Stimulated activated CD8-positive, alpha-beta memory T cell treated with anti-CD3 and anti-CD28 coated beads, Interleukin-12 subunit alpha, Interleukin-12 subunit beta, amount 100 ng/mL, for 1 hour (primary cell): ENCODE measurements around the gene CD48.
"Not testable (repeated sequence)": the region's sequence is repeated elsewhere in the genome, so short reads cannot be mapped to it uniquely, and the experiment has no call there.

Source experiments
- DNase-seq: peaks from one replicate; pipeline ENCODE4 v3.0.0-alpha.2; 2020; ENCODE audit warnings: low read depth

Gene CD48

DNA sequence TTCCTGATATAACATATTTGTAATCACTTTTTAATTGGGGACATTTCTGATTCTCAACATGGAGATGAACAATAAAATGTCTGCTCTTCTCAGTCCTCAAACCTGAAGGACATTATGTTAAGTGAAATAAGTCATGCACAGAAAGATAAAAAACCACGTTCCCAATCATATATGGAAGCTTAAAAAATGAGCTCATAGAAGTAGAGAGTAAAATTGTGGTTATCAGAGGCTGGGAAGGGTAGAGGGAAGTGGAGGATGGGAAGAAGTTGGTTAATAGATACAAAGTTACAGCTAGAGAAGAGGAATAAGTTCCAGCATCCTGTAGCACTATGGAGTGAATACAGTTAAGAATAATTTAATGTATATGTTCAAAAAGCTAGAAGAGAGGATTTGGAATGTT, 1.5 kb upstream of the CD48 start:
- DNase-seq, result no peak

DNA sequence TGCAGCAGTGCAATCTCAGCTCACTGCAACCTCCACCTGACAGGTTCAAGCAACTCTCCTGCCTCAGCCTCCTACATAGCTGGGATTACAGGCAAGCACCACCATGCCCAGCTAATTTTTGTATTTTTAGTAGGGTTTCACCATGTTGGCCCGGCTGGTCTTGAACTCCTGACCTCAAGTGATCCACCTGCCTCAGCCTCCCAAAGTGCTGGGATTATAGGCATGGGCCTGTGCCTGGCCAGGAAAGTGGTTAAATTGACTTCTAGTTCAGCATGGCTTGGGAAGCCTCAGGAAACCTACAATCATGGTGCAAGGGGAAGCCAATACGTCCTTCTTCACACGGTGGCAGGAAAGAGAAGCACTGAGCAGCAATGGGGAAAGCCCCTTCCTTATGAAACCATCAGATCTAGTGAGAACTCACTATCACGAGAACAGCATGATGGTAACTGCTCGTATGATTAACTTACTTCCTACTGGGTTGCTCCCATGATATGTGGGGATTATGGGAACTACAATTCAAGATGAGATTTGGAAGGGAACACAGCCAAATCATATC, 981 bp upstream of the CD48 start:
- DNase-seq, result peak; percentile 25

DNA sequence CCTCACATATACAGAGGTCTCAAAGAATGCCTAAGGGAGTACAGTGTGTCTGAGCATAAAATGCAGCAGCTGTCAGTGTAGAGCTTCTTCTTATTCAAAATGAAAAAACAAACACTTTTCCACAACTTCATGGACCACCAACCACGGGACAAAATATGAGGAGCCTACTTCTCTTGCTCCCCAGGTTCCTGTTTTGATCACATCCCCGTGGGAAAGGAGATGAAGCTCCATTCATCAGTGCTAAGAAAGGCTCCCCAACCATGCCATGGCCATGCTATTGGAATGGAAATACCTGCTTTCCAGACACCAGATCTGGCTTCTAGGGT, 383 bp downstream of the CD48 start:
- DNase-seq, result no peak

DNA sequence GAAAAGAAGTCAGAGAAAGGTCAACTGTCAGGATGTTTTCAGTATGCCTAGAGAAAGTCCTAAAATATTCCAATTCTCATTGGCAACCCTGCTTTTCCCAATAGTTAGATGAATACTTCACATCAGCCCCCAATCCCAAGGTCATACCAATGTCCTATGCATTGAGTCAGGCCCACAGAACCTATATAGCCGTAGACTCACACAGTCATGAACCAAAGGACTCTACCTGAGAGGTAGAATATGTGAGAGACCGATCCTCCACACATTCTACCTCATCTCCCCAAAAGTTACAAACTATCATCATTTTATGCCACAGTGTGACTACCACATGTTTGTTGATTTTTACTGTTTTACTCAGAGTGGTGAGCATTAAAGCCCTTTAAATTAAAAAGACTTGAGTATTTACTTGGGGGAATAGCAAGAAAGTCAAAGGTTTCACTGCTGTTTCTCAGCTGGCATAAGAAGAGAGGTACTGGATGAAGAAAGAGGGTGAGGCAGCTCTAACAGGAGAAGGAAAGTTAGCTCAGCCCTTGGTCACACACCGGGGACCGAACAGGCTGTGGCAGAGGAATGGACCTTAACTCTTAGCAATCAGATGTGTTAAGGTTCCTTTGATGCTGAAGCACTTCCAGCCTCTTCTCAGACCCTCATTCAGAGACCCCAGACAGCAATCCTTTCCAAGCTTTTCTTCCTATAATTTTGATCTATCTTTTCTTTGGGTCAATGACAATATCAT, 937 bp downstream of the CD48 start:
- no peak for DNase-seq

DNA sequence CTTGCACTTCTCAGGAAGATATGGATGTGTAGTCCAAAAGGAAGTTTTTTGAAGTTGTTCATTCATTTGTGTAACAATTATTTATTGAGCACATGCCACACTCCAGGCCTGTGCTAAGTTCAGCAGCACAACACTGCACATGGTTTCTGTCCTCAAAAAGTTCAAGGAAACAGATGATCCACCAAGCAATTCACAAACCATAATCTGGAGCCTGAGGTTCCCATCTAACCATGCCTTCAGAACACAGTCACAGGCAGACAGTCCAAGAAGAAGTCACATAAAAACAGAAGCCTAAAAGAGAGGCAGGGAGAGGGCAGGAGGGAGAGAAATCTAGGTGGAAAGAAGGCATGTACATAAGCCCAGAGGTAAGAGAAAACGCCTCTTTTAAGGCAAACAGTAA, 1.9 kb downstream of the CD48 start:
- DNase-seq, result no peak

DNA sequence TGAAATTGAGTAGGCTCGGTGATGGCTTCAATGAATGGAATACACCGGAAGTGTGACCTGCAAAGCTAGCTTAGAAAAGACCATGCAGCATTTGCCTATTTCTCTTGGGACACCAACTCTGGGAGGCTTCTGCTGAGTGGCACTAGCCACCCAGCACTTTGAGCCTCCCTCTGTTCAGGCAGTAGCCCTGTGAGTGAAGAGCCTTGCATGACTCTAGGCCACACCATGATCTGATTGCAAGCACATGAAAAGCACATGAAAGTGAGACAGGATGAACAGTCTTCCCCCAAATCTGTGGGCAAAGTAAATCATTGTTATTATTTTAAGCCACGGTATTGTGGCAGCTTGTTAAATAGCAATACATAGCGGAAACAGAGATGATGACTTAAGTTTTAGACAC, 2.8 kb downstream of the CD48 start:
- DNase-seq, result no peak

DNA sequence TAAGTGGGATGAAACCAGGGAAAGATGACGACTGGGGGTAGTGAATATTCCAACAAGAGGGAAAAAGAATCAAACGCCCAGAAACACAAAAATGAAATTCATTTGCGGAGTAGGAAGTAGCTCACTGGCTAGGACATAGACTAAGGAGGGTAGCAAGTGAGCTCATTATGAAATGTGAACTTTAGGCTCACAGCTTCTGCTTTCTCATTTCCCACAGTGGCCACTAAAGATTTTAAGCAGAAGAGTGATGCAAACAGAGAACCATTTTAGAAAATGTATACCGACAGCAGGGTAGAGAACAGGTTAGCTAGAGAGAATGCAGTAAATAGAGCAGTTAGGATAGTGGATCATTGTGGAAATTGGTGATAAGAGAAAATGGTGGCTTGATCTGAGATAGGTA, 3.5 kb downstream of the CD48 start:
- no peak for DNase-seq

DNA sequence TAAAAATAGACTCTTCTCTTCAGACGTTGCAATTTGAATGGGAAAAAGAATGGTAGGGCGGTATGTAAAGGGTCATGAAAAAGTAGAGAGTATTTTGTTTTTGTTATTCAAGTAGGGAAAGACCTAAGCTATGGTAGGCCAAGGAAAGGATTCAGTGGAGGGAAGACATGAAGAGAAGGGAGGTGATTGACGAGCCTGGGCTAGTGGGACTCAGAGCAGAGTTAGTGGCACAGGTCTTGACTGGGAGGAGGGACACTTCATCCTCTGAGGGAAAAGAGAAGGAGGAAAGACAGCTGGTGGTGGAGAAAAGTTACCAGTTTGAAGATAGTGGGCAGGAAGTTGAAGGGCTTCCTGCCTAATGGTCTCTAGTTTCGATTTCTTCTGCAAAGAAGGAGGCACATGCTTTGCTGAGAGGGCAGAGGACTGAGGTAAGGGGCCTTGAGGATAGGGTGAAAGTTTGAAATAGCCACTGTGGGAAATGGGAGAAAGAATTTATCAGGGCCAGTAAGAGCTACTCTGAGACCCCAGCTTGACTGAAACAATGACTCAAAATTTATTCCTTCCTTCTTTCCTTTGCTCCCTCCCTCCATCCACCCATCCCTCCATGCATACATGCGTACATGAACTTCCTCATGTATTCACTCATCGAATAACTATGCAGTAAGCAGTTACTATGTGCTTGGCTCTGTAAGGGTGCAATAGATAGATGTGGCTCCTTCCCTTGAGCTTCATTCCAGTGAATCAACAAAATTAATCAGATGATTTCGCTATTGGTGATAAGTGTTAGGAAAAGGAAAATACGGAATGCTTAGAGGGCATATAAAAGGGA, 4.2 kb downstream of the CD48 start:
- DNase-seq, result no peak

DNA sequence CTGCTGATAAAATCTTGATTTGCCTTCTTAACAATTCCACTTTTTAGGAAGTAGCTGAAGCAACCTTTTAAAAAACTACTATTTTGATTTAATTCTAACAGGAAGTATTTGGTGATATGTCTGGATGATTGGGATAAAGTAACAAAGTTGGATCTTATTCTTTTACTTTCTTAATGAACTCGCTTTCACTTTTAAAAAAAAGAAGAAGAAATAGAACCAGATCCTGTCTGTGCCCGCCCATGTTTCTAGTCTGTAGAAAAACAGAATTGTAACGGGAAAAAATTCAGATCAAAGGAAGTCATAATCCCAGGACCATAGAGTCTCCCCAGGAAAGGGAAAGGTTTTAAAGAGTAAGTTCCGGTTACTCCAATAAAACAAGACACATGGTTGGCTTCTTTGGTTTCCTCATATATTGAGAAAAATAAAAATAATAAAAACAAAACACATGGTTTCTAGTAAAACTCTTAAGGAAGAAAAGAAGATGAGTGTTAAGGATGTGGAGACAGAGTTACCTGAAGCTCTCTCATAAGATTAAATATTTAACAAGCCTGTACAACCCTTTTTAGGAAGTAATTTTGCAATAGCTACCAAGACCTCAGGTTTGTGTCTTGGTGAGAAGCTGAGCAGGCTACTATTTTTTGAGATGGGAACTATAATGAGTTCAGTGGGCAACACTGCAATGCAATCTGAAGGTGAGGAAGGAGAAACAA, 4.9 kb downstream of the CD48 start:
- no peak for DNase-seq

DNA sequence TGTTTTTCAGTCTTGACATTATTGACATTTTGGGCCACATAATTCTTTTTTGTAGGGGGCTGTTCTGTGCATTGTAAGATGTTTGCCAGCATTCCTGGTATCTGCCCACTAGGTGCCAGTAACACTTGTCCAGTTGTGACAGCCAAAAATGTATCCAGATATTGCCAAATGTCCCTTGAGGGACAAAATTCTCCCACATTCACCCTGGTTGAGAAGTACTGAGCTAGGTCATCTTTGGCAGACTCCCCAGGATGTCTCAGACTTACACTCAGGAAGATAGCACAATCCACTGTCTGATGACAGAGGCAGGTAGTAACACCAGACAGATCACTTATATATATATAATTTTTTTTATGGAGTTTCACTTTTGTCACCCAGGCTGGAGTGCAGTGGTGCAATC, 5.9 kb downstream of the CD48 start:
- DNase-seq, result no peak

DNA sequence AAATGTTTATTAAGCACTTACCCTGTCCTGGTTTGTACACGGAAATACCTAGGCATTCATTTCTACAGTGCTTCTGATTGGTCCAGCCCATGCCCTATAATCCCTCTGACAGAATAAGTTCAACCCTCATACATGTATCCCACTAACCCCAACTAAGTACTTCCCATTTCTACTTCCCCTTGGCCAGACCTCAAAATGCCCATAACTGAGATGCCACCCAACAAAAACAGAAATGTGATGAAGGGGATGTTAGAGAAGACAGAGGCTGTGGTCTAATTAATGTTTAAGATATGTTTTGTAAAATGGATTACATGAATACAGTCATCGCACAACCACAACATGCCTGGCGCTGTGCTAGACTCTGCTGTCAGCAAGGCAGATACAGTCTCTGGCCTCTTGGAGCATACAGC, 6.4 kb downstream of the CD48 start:
- not testable (repeated sequence) for DNase-seq

DNA sequence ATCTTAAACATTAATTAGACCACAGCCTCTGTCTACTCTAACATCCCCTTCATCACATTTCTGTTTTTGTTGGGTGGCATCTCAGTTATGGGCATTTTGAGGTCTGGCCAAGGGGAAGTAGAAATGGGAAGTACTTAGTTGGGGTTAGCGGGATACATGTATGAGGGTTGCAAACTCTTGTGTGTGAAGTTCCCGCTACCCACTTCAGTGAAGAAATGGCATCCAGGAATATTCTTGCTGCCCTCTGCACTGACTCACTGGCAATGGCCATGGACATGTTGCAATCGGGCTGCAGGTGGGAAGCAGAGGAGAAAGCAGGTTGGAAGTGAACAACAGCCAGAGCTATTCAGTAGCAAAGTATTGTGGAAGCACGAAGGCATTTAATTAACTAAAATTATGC, 7.4 kb downstream of the CD48 start:
- DNase-seq, result no peak

DNA sequence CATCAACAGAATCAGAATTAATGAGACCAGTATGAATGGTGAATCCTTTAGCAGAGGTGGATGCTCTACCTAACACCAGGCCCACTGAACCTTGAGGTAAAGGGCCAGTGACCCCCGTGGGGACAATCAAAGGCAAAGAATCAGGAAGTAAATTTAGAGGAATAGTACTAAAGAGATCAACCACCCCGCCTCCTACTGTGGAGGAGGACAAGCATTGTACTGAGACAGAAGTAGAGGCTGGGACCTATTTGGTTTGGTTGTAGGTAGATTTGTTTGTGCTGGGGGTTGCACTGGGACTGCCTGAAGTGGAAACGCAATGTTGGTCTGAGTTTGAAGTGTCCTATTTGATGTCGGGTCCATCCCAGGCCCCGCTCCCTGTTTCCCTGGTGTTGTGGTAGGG, 9.5 kb downstream of the CD48 start:
- DNase-seq, result no peak

DNA sequence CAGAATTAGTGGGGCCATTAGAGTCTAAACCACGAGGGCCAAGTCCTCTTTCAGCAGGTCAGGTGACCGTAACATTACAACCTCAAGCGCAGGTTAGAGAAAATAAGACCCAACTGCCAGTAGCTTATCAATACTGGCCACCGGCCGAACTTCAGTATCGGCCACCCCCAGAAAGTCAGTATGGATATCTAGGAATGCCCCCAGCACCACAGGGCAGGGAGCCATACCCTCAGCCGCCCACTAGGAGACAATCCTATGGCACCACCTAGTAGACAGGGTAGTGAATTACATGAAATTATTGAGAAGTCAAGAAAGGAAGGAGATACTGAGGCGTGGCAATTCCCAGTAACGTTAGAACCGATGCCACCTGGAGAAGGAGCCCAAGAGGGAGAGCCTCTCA, 19.2 kb downstream of the CD48 start:
- DNase-seq, result not testable (repeated sequence)

DNA sequence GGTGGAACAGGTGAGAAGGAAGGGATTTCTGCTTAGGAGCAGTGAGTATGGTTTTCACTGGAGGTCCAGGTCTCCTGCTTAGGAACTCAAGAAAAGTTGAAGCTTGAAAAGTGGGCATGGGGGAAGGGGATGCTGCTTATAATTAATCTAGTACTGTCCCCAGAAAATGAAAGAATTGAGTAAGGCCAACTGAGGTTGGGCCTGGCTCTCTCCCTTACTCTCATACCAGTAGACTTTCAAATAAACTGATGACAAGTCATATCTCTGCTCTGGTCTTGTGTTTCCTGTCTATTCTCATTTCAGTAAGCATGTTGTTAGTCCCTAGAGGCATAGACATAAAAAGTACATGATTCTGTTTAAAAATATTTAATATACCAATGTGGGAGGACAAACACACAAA, 26.4 kb downstream of the CD48 start:
- DNase-seq, result no peak

DNA sequence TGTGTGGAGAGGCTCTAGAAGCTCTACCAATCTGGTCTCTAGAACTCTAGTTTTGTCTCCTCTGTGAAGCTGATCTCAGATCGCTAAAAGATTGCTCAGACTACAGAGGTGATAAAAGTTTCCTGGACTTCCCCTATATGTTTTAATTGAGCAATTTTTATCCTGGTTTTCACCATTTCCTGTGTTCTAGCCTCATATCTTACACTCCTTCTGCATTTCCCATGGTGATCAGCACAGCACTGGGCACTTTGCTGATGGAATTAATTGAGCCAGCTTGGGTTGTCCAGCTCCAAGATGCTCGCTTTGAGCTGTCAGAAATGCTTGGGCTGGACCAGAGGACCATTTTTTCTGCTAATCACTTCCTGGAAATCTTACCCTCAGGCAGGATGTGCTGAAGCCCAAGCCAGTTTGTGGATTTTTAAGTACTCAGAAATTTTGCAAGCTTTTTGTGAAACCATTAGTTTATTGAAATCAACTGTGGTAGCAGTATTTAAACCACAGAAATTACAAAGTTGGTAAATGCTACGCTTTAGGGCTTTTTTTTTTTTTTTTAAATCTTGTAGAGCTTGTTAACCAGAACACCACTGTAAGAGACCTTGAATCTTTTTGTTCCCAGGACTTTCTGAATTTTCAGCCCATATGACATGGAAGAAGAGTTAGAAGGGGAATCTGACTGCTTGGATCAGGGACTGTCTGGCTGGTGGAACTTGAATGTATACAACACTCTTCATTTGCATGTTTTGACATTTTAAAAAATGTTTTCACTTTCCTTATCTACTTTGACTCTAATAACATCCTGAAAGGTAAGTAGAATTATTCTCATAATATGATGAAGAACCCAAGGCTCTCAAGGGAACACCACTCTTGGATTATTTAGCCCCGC, 28.4 kb downstream of the CD48 start:
- DNase-seq, result no peak

DNA sequence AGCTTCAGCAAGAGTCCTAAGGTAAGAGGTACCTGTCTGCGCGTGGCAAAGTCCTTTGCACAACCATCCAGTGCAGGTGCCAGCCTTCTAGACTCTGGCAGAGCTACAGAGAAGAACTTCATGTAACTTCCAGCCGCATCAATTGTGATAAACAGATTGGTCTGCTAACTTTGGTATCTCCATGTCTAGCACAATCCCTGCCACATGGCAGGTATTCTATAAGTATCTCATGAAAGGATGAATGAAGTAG, 29.8 kb downstream of the CD48 start:
- DNase-seq, result no peak

DNA sequence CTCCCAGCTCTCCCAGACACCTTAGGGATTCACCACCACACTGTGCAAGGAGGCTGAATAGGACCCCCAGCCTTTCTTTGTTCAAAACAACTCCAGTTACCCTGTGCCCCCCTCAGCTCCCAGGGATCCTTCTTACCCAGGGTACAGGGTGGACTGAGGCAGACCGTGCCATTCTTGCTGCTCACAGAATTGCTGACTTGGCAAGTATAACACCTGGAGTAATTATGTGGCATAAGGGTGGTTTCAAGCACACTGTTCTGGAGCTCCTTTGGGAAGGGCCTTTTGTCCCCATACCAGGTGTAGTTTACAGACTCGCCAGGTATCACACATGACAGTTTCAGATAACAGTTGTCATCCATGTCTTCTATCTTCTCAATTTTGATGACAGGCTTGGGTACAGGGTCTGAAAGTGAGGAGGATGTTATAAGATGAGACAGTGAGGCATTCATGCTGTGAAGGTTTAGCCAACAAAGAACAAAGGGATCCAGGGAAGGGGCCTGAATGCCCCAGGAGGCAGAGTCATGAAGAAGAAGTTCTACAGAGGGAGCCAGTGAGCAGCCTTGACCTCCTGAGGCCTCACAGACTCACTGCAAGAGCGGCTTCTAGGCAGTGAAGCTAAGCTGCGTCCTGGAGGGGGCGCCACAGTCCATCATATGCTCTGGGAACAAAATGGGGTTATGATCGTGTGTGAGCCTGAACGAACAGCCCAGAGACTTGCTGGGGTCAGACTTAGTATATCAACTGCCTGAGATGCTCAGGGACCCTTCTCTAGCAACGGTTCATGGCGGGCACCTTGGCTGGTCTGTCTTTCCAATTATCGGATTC, 30.3 kb downstream of the CD48 start:
- peak; percentile 77 for DNase-seq

DNA sequence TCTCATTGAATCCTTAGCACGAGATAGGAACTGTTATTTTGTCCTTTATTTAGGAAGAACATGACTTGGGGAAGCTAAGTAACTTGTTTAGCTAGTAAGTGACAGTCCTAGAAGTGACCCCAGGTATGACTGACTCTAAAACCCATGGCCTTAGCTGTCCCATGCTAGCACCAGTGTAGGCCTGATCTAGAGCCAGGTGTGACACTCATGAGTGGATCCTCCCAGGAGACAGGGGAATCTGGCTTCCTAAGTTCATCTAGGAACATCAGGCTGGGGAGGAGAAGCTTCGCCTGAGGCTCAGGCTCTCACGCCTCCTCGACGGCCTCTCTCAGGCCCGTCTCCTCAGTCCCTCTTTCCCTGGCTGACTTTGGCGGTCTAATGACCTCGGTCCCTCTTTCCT, 31.2 kb downstream of the CD48 start:
- DNase-seq, result no peak

DNA sequence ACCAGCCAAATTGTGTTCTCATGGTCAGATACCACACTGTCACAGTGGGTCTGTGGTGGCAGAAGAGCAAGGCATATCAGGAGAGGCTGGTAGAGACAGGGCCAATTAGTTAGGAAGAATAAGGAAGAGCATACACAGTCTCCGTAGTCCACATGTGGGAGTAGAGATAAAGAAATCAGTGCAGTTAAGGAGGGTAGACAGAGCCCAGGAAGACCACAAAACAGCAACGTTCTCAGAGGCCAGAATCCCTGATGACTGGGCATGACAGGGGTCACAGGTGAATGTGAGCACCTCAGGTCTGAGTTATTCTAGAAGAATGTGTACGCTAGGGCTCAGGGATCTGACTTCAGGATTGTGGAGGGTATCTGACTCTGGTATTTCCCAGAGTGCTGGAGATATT, 31.7 kb downstream of the CD48 start:
- no peak for DNase-seq

DNA sequence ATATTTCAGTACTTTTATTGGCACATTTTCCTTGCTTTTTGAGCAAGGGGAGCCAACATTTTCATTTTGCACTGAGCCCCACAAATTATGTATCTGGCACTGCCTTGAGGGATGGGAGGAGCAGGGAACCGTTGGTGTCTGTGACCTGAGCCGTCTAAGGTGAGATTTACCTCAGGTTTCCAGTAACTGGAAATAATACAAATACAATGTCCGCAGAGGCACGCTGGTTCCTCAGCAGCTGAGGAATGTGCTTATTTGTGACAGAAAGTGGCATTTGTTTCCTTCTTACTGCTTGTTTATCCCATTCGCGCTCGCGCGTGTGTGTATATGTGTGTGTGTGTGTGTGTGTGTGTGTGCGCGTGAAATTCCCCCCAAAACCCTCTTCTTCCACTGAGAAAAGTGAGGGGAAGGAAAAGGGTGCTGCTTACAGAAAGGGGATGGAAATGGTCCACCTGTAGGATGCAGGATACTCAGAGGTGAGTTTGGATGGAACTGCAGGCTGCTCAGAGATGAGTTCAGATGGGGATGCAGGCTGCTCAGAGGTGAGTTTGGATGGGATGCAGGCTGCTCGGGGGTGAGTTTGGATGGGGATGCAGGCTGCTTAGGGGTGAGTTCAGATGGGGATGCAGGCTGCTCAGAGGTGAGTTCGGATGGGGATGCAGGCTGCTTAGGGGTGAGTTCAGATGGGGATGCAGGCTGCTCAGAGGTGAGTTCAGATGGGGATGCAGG, 34.6 kb downstream of the CD48 start:
- no peak for DNase-seq
